ENCODE measurements around the gene MAD2L1BP.

MAD2L1BP gene

DNA sequence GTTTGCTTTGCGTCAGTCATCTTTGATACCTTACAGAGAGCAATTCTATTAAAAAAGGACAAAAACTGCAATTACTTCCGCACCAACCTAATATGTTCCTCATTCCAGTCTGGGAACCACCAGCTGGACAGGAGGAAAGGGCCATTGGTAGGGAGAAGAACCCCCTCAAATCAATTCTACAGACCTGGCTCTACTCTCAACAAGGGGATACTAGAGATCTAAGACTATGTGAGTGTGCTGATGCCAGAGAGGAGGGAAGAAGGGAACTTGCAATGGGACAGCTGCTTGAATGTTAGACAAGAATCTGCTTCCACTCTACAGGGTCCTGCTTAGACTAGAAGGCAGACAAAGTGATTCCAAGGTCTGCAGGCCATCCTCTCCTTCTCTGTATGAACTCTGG is 38.7 kb downstream of the MAD2L1BP start:
- TF ChIP-seq, protein P1, sequence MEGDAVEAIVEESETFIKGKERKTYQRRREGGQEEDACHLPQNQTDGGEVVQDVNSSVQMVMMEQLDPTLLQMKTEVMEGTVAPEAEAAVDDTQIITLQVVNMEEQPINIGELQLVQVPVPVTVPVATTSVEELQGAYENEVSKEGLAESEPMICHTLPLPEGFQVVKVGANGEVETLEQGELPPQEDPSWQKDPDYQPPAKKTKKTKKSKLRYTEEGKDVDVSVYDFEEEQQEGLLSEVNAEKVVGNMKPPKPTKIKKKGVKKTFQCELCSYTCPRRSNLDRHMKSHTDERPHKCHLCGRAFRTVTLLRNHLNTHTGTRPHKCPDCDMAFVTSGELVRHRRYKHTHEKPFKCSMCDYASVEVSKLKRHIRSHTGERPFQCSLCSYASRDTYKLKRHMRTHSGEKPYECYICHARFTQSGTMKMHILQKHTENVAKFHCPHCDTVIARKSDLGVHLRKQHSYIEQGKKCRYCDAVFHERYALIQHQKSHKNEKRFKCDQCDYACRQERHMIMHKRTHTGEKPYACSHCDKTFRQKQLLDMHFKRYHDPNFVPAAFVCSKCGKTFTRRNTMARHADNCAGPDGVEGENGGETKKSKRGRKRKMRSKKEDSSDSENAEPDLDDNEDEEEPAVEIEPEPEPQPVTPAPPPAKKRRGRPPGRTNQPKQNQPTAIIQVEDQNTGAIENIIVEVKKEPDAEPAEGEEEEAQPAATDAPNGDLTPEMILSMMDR (IDR thresholded peaks at IDR 0.05; ENCODE audit: insufficient read depth, low read length): no peak
- TF ChIP-seq, protein P2, sequence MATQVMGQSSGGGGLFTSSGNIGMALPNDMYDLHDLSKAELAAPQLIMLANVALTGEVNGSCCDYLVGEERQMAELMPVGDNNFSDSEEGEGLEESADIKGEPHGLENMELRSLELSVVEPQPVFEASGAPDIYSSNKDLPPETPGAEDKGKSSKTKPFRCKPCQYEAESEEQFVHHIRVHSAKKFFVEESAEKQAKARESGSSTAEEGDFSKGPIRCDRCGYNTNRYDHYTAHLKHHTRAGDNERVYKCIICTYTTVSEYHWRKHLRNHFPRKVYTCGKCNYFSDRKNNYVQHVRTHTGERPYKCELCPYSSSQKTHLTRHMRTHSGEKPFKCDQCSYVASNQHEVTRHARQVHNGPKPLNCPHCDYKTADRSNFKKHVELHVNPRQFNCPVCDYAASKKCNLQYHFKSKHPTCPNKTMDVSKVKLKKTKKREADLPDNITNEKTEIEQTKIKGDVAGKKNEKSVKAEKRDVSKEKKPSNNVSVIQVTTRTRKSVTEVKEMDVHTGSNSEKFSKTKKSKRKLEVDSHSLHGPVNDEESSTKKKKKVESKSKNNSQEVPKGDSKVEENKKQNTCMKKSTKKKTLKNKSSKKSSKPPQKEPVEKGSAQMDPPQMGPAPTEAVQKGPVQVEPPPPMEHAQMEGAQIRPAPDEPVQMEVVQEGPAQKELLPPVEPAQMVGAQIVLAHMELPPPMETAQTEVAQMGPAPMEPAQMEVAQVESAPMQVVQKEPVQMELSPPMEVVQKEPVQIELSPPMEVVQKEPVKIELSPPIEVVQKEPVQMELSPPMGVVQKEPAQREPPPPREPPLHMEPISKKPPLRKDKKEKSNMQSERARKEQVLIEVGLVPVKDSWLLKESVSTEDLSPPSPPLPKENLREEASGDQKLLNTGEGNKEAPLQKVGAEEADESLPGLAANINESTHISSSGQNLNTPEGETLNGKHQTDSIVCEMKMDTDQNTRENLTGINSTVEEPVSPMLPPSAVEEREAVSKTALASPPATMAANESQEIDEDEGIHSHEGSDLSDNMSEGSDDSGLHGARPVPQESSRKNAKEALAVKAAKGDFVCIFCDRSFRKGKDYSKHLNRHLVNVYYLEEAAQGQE (IDR thresholded peaks at IDR 0.05; ENCODE audit: insufficient replicate concordance, low read depth): no peak
- no peak for TF ChIP-seq SPI1 (IDR thresholded peaks at IDR 0.05; ENCODE audit: borderline replicate concordance, low read depth)
- TF ChIP-seq GABPA (IDR thresholded peaks at IDR 0.05; ENCODE audit: low read depth): no peak
- no peak for TF ChIP-seq POLR2AphosphoS5 (IDR thresholded peaks at IDR 0.05; ENCODE audit: low read depth)
- no peak overlapping the region for H3K4me3 ChIP-seq (replicated peaks; ENCODE audit: insufficient read depth, low read length)
- H3K27ac ChIP-seq (replicated peaks): no peak overlapping the region
- no peak for DNase-seq (ENCODE audit: low read depth in 1 of 2, low spot score in 1 of 2)
- H3K27me3 ChIP-seq (ENCODE audit: insufficient read depth, poor library complexity, severe bottlenecking): no peaks in the 10 kb centered on the region

DNA sequence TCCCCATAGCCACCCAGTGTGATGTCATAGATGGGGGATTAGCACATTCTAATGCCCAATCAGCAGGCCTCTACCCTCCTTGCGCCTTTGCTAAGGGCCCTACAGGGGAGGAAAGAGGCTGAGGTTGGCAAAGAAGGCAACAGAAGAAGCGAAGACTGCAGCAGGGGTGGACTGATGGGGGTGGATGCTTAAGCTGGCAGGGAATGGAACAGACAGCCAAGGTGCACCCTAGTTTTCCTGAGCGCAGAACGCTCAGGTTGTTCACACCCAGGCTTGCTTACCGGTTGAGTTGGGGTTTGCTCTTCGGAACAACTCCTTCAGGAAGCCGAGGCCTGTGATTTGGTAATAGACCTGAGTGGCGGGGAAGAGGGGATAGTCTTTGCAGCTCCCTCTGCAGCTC is 39.3 kb downstream of the MAD2L1BP start:
- TF ChIP-seq, protein P2 (IDR thresholded peaks at IDR 0.05; ENCODE audit: insufficient replicate concordance, low read depth): no peak
- TF ChIP-seq, protein P1 (IDR thresholded peaks at IDR 0.05; ENCODE audit: insufficient read depth, low read length): no peak
- TF ChIP-seq GABPA (IDR thresholded peaks at IDR 0.05; ENCODE audit: low read depth) (no peak), SPI1 (IDR thresholded peaks at IDR 0.05; ENCODE audit: borderline replicate concordance, low read depth) (no peak), POLR2AphosphoS5 (IDR thresholded peaks at IDR 0.05; ENCODE audit: low read depth) (no peak)
- DNase-seq (ENCODE audit: low read depth in 1 of 2, low spot score in 1 of 2): no peak
- Histone ChIP-seq H3K4me3 (replicated peaks; ENCODE audit: insufficient read depth, low read length) (no peak overlapping the region), H3K27me3 (ENCODE audit: insufficient read depth, poor library complexity, severe bottlenecking) (no peaks in the 10 kb centered on the region), H3K27ac (replicated peaks) (no peak overlapping the region)

DNA sequence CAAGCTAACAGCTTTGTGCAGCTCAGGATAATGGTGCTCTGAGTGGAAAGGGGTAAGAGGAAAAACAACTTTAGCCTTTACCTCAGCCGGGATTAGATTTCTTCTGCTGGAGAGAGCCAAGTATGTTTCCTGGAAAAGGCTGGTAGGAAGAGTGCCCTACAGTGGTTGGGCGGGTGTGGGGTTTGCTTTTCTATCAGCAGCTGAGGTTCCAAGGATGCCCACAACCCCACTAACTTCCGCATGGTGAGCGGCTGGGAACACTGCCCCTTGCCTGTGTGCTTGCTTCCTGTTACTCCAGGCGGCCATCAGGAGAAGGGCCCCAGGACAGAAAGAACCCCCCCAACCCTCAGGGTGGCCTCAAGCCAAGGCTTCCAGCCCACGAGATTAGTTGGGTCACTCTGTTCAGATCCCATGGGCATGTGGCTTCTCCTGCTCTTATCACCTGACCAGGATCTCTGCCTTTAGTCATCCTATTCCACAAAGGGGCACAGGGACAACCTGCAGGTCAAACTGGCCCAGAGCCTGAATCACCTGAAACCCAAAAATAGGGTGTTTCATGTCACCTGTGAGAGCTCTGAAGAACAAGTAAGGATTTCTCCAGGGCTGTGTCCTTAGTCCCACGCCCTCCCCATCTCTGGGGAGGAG is 41.4 kb downstream of the MAD2L1BP start:
- TF ChIP-seq, protein P1 (IDR thresholded peaks at IDR 0.05; ENCODE audit: insufficient read depth, low read length): no peak
- TF ChIP-seq POLR2AphosphoS5 (IDR thresholded peaks at IDR 0.05; ENCODE audit: low read depth): no peak
- no peak for TF ChIP-seq GABPA (IDR thresholded peaks at IDR 0.05; ENCODE audit: low read depth)
- Histone ChIP-seq H3K4me3 (replicated peaks; ENCODE audit: insufficient read depth, low read length) (no peak overlapping the region), H3K27me3 (ENCODE audit: insufficient read depth, poor library complexity, severe bottlenecking) (no peaks in the 10 kb centered on the region), H3K27ac (replicated peaks) (no peak overlapping the region)
- no peak for DNase-seq (ENCODE audit: low read depth in 1 of 2, low spot score in 1 of 2)

DNA sequence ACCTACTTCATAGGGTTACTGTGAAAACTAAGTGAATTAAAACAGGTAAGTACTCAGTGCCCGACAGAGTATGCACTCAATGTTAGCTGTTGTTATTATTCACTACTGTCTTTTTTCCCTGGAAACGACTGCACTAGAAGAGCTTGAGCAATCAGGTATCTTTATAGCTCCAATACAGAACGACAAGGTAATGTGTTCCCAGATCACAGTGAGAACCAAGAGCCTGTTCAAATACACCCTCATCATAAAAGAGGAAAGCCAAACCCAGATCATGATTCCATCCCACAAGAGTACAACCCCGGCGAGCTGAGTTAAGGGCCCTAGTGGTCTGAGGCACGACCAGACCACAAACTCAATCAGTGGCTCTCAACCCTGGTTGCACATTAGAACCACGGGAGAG is 42.1 kb downstream of the MAD2L1BP start:
- DNase-seq (ENCODE audit: low read depth in 1 of 2, low spot score in 1 of 2): no peak
- H3K27ac ChIP-seq (replicated peaks): no peak overlapping the region
- no peak overlapping the region for H3K4me3 ChIP-seq (replicated peaks; ENCODE audit: insufficient read depth, low read length)
- TF ChIP-seq, protein P2 (IDR thresholded peaks at IDR 0.05; ENCODE audit: insufficient replicate concordance, low read depth): no peak
- TF ChIP-seq, protein P1 (IDR thresholded peaks at IDR 0.05; ENCODE audit: insufficient read depth, low read length): no peak
- TF ChIP-seq POLR2AphosphoS5 (IDR thresholded peaks at IDR 0.05; ENCODE audit: low read depth): no peak
- no peak for TF ChIP-seq SPI1 (IDR thresholded peaks at IDR 0.05; ENCODE audit: borderline replicate concordance, low read depth)
- no peak for TF ChIP-seq GABPA (IDR thresholded peaks at IDR 0.05; ENCODE audit: low read depth)
- H3K27me3 ChIP-seq (ENCODE audit: insufficient read depth, poor library complexity, severe bottlenecking): no peaks in the 10 kb centered on the region

Measured in HL-60 (cell line).